LNCAP (cell line): ENCODE measurements around the gene CEP170B.

Source experiments
- CTCF ChIP-seq: fragments of 450-650 bp; IDR thresholded peaks from 2 replicates; pipeline ENCODE4 v1.5.1; 2017; ENCODE audit warnings: mild to moderate bottlenecking

Gene CEP170B

GRCh38 chr14:104931304-104931770 is 66.3 kb downstream of the CEP170B start:
- no peak for TF ChIP-seq CTCF

DNA sequence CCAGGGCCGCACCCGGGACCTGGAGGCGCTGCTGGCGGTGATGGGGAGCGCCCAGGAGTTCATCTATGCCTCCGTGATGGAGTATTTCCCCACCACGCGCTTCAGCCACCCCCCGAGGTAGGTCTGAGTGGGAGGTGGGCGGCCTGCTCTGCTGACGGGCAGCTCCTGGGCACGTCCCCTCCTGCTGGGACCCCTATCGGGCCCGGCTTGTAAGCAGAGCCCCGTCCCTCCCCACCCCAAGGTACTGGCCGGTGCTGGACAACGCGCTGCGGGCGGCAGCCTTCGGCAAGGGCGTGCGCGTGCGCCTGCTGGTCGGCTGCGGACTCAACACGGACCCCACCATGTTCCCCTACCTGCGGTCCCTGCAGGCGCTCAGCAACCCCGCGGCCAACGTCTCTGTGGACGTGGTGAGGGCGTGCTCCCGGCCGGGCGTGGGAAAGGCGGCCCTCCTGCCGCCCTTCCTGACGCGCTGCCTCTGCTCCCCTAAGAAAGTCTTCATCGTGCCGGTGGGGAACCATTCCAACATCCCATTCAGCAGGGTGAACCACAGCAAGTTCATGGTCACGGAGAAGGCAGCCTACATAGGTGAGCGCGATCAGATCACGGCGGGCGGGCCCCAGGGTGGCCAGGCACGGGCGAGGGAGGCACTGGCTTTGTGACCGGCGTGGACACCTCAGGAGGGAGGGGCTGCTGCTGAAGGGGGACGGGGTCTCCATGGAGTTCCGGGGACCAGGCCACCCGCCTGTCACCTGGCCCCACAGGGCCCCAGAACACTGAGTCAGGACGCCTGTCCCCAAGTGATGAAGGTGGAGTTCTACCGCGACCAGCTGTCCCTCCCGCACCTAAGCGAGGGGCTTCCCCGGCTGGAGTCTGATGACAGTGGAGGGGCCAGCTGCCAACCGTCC is 67.0 kb downstream of the CEP170B start:
- no peak for TF ChIP-seq CTCF

DNA sequence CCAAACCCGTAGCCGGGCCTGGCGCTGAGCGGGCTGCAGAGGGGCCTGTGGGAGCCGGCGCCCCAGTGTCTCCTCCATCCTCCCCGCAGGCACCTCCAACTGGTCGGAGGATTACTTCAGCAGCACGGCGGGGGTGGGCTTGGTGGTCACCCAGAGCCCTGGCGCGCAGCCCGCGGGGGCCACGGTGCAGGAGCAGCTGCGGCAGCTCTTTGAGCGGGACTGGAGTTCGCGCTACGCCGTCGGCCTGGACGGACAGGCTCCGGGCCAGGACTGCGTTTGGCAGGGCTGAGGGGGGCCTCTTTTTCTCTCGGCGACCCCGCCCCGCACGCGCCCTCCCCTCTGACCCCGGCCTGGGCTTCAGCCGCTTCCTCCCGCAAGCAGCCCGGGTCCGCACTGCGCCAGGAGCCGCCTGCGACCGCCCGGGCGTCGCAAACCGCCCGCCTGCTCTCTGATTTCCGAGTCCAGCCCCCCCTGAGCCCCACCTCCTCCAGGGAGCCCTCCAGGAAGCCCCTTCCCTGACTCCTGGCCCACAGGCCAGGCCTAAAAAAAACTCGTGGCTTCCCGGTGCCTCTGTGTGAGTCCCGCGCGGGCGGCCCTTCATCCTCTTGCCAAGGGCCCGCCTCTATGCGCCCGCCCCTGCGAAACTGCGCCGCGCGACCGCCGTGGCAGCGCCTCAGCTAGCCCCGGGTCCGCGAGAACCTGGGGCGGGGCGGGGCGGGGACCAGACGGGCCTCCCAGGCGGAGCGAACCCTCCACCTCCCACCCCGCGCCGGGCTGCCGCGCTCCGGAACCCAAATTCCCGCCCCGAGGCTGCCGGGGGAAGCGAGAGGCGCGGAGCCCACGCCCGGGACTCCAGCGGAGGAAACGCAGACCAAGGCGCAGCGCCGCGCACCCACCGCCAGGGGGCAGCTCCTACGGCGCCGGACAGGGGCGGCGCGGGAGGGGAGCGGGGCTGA is 67.9 kb downstream of the CEP170B start:
- peak; percentile 66 for TF ChIP-seq CTCF

GRCh38 chr14:104933746-104934733 is 69.0 kb downstream of the CEP170B start:
- no peak for TF ChIP-seq CTCF

GRCh38 chr14:104935026-104935650 is 70.1 kb downstream of the CEP170B start:
- TF ChIP-seq CTCF, result no peak

- no peak for TF ChIP-seq CTCF
Measured at GRCh38 chr14:104935955-104936354, 70.9 kb downstream of the CEP170B start.
